Measurements from ENCODE around the gene TRAM2.
"Not testable (repeated sequence)": the region's sequence is repeated elsewhere in the genome, so short reads cannot be mapped to it uniquely, and the experiment has no call there.

Gene TRAM2

DNA sequence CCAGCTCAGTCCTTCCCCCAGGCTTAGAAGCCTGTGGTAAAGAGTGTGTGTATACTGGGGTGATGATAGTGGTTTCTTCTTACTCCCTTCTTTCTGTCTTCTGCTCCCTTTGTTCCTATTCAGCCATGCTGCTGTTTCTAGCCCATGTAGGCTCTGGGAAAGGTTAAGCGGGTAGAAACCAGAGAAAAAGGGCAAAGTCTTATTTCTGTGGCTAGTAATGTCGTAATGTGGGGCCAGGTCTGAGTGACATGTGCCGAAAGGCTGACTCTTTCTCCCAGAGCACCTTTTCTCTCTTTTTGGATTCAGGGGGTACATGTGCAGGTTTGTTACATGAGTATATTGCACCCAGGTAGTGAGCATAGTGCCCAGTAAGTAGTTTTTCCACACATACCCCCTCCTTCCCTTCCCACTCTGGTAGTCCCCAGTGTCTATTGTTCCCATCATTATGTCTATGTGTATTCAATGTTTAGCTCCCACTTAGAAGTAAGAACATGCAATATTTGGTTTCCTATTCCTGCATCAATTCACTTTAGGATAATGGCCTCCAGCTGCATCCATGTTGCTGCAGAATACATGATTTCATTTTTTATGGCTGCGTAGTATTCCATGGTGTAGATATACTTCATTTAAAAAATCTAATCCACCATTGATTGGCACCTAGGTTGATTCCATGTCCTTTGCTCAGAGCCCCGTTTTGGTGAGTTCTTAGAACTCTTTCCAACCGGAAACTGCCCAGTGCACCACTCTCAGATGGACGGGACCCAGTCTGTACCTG is 82.4 kb downstream of the TRAM2 start:
- no peak for DNase-seq

GRCh38 chr6:52493669-52494068 is 83.2 kb downstream of the TRAM2 start:
- no peak for DNase-seq

GRCh38 chr6:52491203-52492069 is 85.4 kb downstream of the TRAM2 start:
- DNase-seq: no peak

GRCh38 chr6:52489881-52490280 is 87.0 kb downstream of the TRAM2 start:
- no peak for DNase-seq

DNA sequence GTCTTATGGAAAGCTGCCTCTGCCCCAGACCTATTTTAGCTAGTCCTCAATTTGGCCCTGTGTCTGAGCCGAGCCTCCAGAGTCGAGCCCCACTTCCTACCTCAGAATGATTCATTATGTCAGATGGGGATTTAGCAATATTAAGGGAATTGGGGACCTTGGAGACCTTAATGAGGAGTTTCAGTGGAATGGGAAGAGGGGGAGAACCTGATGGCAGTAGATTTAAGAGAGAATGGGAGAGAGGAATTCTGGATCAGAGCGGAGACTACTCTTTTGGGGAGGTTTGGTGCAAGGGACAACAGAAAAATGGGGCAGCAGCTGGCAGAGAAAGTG is 93.2 kb downstream of the TRAM2 start:
- DNase-seq: no peak

GRCh38 chr6:52482903-52483670 is 93.8 kb downstream of the TRAM2 start:
- no peak for DNase-seq

- DNase-seq: no peak
These were observed 101.6 kb downstream of the TRAM2 start for GRCh38 chr6:52475307-52475706.

DNA sequence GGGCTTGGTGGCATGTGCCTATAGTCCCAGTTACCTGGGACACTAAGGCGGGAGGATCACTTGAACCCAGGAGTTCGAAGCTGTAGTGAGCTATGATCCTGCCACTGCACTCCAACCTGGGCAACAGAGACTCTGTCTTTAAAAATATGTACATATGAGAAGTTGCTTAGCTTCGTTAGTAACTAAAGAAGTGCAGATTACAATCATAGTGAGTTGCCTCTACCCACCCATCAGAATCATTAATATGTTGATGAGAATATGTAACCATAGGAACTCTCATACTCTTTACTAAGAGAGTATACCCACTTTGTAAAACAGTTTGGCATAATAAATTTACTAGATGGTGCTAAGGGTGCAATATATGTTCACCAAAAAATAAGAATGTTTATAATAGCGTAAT is 102.7 kb downstream of the TRAM2 start:
- no peak for DNase-seq

DNA sequence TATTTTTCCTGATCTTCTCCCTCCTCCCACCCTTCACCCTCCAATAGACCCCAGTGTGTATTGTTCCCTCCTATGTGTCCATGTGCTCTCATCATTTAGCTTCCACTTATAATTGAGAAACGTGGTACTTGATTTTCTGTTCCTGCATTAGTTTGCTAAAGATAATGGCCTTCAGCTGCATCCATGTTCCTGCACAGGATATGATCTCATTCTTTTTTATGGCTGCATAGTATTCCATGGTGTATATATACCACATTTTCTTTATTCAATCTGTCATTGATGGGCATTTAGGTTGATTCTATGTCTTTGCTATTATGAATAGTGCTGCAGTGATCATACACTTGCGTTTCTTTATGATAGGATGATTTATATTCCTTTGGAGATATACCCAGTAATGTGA is 115.7 kb downstream of the TRAM2 start:
- DNase-seq: not testable (repeated sequence)

DNA sequence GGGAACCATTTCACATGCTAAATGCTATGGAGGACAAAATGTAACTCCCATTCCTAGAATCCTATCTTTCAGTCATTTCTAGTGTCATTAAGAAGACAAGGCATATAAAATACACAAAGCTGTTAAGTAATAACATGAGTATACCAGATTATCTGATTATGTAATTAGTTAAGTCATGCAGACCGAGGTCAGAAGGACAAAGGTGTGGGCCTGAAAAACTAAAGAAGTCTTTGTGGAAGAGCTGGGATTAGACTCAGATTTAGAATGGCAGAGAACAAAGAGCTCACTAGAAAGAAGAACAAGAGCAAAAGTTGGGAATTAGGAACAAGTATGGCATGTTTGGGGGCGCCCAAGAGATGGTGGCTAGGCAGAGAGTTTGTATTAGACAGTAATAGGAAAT is 119.8 kb downstream of the TRAM2 start:
- no peak for DNase-seq

GRCh38 chr6:52454556-52454955 is 122.3 kb downstream of the TRAM2 start:
- DNase-seq: no peak

All from hypothalamus (tissue), 51 donors.